Natural killer cell treated with Interleukin-12 subunit alpha and Interleukin-12 subunit beta and Interleukin-15 and Interleukin-18, amount 100 ng/mL, for 72 hours (primary cell): ENCODE data around the gene EML4. TPM values are rescaled to one million over a fixed set of nuclear protein-coding genes. Genes with fewer than 3 reads are reported as not detected.
A peak's percentile ranks its signal among the peaks of the same experiment; 100 is the strongest.
"Not testable (repeated sequence)": the region's sequence is repeated elsewhere in the genome, so short reads cannot be mapped to it uniquely, and the experiment has no call there.

Experiments
- ATAC-seq, 2 donors: fragments of 150-1000 bp; cut with Tn5 transposase in 1 of 2; sonication (Bioruptor Pico), chemical (Tn5 transposase) in 1 of 2; 2 replicates each; pipeline ENCODE4 v1.10.0; 2021
- DNase-seq: peaks from one replicate; pipeline ENCODE4 v3.0.0; 2022; ENCODE audit warnings: low spot score
- H3K27ac Mint-ChIP-seq, 2 donors: 1 replicate in 1 of 2; 2 replicates in 1 of 2; pipeline ENCODE4 v1.8.0; 2022; ENCODE audit warnings: mixed read lengths in 2 of 2, mild to moderate bottlenecking in 1 of 2, moderate library complexity in 1 of 2
- H3K27me3 Mint-ChIP-seq, 2 donors: 1 replicate in 1 of 2; 2 replicates in 1 of 2; pipeline ENCODE4 v1.8.0; 2022; ENCODE audit warnings: mixed read lengths in 2 of 2
- H3K36me3 Mint-ChIP-seq: one replicate; pipeline ENCODE4 v1.8.0; 2022; ENCODE audit warnings: mixed read lengths
- H3K4me1 Mint-ChIP-seq, 2 donors: 1 replicate in 1 of 2; 2 replicates in 1 of 2; pipeline ENCODE4 v1.8.0; 2022; ENCODE audit warnings: low read depth in 2 of 2, mixed read lengths in 2 of 2, mild to moderate bottlenecking in 1 of 2
- H3K4me3 Mint-ChIP-seq: one replicate; pipeline ENCODE4 v1.8.0; 2022; ENCODE audit warnings: mixed read lengths
- H3K9me3 Mint-ChIP-seq: 2 replicates; pipeline ENCODE4 v1.8.0; 2022; ENCODE audit warnings: mixed read lengths
- total RNA-seq, 2 donors: library from RNA; stranded (reverse); gene quantifications; one replicate each; pipeline ENCODE4 v1.2.3, GENCODE V29; 2022

EML4 gene
- 100 to 1,000 TPM in 1 of 2 donors, 10 to 100 TPM in 1; 73.4 to 140 TPM for total RNA-seq

GRCh38 chr2:42169100-42169873 is at the start of gene EML4:
TSS of gene EML4 (plus strand) at chr2:42169353. CDS start at chr2:42169612, 259 bp downstream.
- H3K4me3 Mint-ChIP-seq, result peak within 1 kb of the TSS; percentile 23
- H3K4me1 Mint-ChIP-seq, result peaks cover 9 to 11% of the 10 kb centered on the region in 2 donors
- H3K36me3 Mint-ChIP-seq, result no peaks in the 10 kb centered on the region
- H3K27ac Mint-ChIP-seq, result peak within 1 kb of the TSS in 1 of 2 donors; percentile 65
- no peaks in the 10 kb centered on the region for H3K9me3 Mint-ChIP-seq
- H3K27me3 Mint-ChIP-seq, result peaks cover 0 to 2% of the 10 kb centered on the region in 2 donors
- DNase-seq, result peak; percentile 94
- ATAC-seq, result peak; percentile 96 to 99

GRCh38 chr2:42123426-42123825 is 45.7 kb upstream of the EML4 start:
- peak overlapping the region; percentile 75 for H3K4me3 Mint-ChIP-seq
- H3K4me1 Mint-ChIP-seq, result peaks cover 40 to 58% of the 10 kb centered on the region in 2 donors
- no peak for ATAC-seq
- no peak for DNase-seq
- H3K27me3 Mint-ChIP-seq, result no peaks in the 10 kb centered on the region
- no peaks in the 10 kb centered on the region for H3K9me3 Mint-ChIP-seq
- H3K27ac Mint-ChIP-seq, result peak overlapping the region; percentile 67 to 88
- peaks cover 6% of the 10 kb centered on the region for H3K36me3 Mint-ChIP-seq

- Mint-ChIP-seq H3K4me3 (peak overlapping the region; percentile 66), H3K4me1 (peaks cover 44 to 60% of the 10 kb centered on the region in 2 donors), H3K36me3 (peaks cover 6% of the 10 kb centered on the region), H3K27me3 (no peaks in the 10 kb centered on the region), H3K27ac (peak overlapping the region; percentile 67 to 88), H3K9me3 (no peaks in the 10 kb centered on the region)
- peak; percentile 79 to 80 for ATAC-seq
- DNase-seq, result no peak
Measured at GRCh38 chr2:42124011-42124785, 45.0 kb upstream of the EML4 start.

GRCh38 chr2:42125841-42126594 is 43.1 kb upstream of the EML4 start:
- ATAC-seq, result peak in 1 of 2 donors; percentile 44

GRCh38 chr2:42126873-42127272 is 42.3 kb upstream of the EML4 start:
- ATAC-seq, H3K27me3 Mint-ChIP-seq, H3K36me3 Mint-ChIP-seq, H3K9me3 Mint-ChIP-seq, DNase-seq: not testable (repeated sequence)
- peaks cover 52 to 76% of the 10 kb centered on the region in 2 donors for H3K4me1 Mint-ChIP-seq
- peak overlapping the region; percentile 64 to 79 for H3K27ac Mint-ChIP-seq
- H3K4me3 Mint-ChIP-seq, result peak overlapping the region; percentile 46

More at GRCh38 chr2:42125841-42126594, 43.1 kb upstream of the EML4 start:
- Mint-ChIP-seq H3K4me1 (peaks cover 54 to 75% of the 10 kb centered on the region in 2 donors), H3K27ac (peak overlapping the region; percentile 64 to 79), H3K36me3 (peaks cover 6% of the 10 kb centered on the region), H3K9me3 (no peaks in the 10 kb centered on the region), H3K27me3 (no peaks in the 10 kb centered on the region), H3K4me3 (peak overlapping the region; percentile 46)
- DNase-seq, result no peak

GRCh38 chr2:42127425-42128424 is 41.4 kb upstream of the EML4 start:
- Mint-ChIP-seq H3K36me3 (no peaks in the 10 kb centered on the region), H3K4me1 (peaks cover 61 to 84% of the 10 kb centered on the region in 2 donors), H3K9me3 (no peaks in the 10 kb centered on the region), H3K4me3 (peak overlapping the region; percentile 46), H3K27me3 (no peaks in the 10 kb centered on the region), H3K27ac (peak overlapping the region; percentile 64 to 79)
- ATAC-seq, result no peak
- DNase-seq, result no peak

GRCh38 chr2:42128721-42129486 is 40.2 kb upstream of the EML4 start:
- DNase-seq, result no peak
- Mint-ChIP-seq H3K4me3 (peak overlapping the region; percentile 66), H3K4me1 (peaks cover 66 to 88% of the 10 kb centered on the region in 2 donors), H3K27ac (peak overlapping the region; percentile 43 to 61), H3K36me3 (no peaks in the 10 kb centered on the region), H3K27me3 (no peaks in the 10 kb centered on the region), H3K9me3 (no peaks in the 10 kb centered on the region)
- no peak for ATAC-seq

GRCh38 chr2:42129487-42129852 is 39.7 kb upstream of the EML4 start:
- H3K27me3 Mint-ChIP-seq, result no peaks in the 10 kb centered on the region
- no peaks in the 10 kb centered on the region for H3K36me3 Mint-ChIP-seq
- H3K9me3 Mint-ChIP-seq, result no peaks in the 10 kb centered on the region
- ATAC-seq, result no peak
- DNase-seq, result no peak
- H3K27ac Mint-ChIP-seq, result peak overlapping the region; percentile 43 to 61
- peak overlapping the region; percentile 66 for H3K4me3 Mint-ChIP-seq
- H3K4me1 Mint-ChIP-seq, result peaks cover 62 to 88% of the 10 kb centered on the region in 2 donors

- Mint-ChIP-seq H3K4me3 (peak overlapping the region; percentile 66), H3K9me3 (no peaks in the 10 kb centered on the region), H3K27me3 (no peaks in the 10 kb centered on the region), H3K4me1 (peaks cover 64 to 86% of the 10 kb centered on the region in 2 donors), H3K27ac (peak overlapping the region; percentile 61 to 97), H3K36me3 (no peaks in the 10 kb centered on the region)
- ATAC-seq (no peak), DNase-seq (no peak)
Measured at GRCh38 chr2:42129947-42130346, 39.2 kb upstream of the EML4 start.

GRCh38 chr2:42130858-42131257 is 38.3 kb upstream of the EML4 start:
- not testable (repeated sequence) for H3K27me3 Mint-ChIP-seq, H3K4me3 Mint-ChIP-seq, H3K36me3 Mint-ChIP-seq, ATAC-seq, H3K9me3 Mint-ChIP-seq, DNase-seq
- Mint-ChIP-seq H3K27ac (peak overlapping the region; percentile 91 to 97), H3K4me1 (peaks cover 66 to 89% of the 10 kb centered on the region in 2 donors)

- ATAC-seq, result no peak
Measured at GRCh38 chr2:42132191-42132965, 36.8 kb upstream of the EML4 start.

More at GRCh38 chr2:42132191-42132965, 36.8 kb upstream of the EML4 start:
- H3K27ac Mint-ChIP-seq, result peak overlapping the region; percentile 91 to 97
- H3K4me1 Mint-ChIP-seq, result peaks cover 63 to 80% of the 10 kb centered on the region in 2 donors
- no peaks in the 10 kb centered on the region for H3K27me3 Mint-ChIP-seq
- DNase-seq, result no peak
- H3K36me3 Mint-ChIP-seq, result no peaks in the 10 kb centered on the region
- H3K4me3 Mint-ChIP-seq, result peak overlapping the region; percentile 86
- no peaks in the 10 kb centered on the region for H3K9me3 Mint-ChIP-seq
